ENCODE results near the gene ZC3H18. TPM values are rescaled to one million over a fixed set of nuclear protein-coding genes. Genes with fewer than 3 reads are reported as not detected.

The ZC3H18 gene
- total and polyA plus RNA-seq, 2 of the 4 experiments (the other 2 are of a cell fraction): 3.4 to 21.3 TPM

DNA sequence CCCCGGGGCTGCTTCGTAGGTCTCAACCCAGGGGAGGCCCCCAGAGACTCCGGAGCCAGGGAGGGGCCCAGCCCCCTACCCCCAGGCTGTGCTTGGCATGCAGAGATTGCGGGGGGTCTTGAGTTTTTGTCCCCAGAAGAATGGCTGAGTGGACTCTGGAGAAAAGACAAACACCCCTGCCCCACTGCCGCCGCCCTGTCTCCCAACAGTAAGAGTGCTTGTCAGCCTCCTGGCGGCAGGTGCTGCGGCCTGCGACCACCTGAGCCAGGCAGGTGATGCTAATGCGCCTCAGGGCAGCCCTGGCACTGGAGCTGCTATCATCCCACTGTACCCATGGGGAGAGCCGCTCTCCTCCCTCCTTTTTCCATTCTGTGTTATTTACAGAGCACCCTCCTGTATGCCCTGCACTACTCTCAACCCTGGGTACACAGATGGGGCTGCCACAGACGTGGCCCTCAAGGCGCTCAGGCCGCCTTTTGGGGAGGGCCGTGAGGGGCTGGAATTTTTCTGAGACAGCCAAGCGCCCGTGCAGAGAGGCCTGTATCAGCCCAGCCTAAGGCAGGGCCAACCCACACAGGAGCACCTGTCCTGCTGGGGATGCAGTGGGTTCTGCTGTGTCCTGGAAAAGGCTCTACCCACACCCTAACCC, 65.6 kb downstream of the ZC3H18 start:
- Histone ChIP-seq H2AK9ac (replicated peaks; ENCODE audit: low read depth, low read length, poor library complexity) (peak overlapping the region; percentile 89), H3K4ac (ENCODE audit: low read depth, low read length) (no peak overlapping the region), H2BK120ac (ENCODE audit: low read depth, low read length) (no peak overlapping the region), H3K4me1 (ENCODE audit: control insufficient read depth, insufficient read depth, low read length) (peaks cover 11% of the 10 kb centered on the region), H4K8ac (ENCODE audit: low read depth in 2 of 2, low read length in 2 of 2) (no peak overlapping the region), H3K9me1 (ENCODE audit: insufficient read depth, low read length) (peaks cover 2% of the 10 kb centered on the region; the same call in 1 of the 2 replicates), H3K4me3 (ENCODE audit: insufficient read depth, low read depth, low read length) (no peak overlapping the region), H2BK15ac (ENCODE audit: low read depth, low read length) (no peak overlapping the region), H4K5ac (ENCODE audit: low read depth, low read length) (no peak overlapping the region), H2AK5ac (ENCODE audit: low read depth, low read length) (no peak overlapping the region), H3K79me1 (ENCODE audit: low read depth in 1 of 2, low read length in 2 of 2) (no peaks in the 10 kb centered on the region), H3K18ac (ENCODE audit: low read depth, low read length) (no peak overlapping the region), H4K91ac (ENCODE audit: insufficient read depth, low read depth, low read length) (no peak overlapping the region), H2BK5ac (ENCODE audit: low read depth, low read length, poor library complexity, severe bottlenecking) (no peak overlapping the region), H3K14ac (replicated peaks; ENCODE audit: low read depth, low read length) (no peak overlapping the region), H3K27ac (ENCODE audit: insufficient read depth, low read length) (no peak overlapping the region), H3K23ac (ENCODE audit: low read depth, low read length) (no peak overlapping the region), H2BK20ac (ENCODE audit: low read depth, low read length) (no peak overlapping the region), H3K56ac (ENCODE audit: extremely low read depth, insufficient read depth, low read length) (no peak overlapping the region), H3K4me2 (ENCODE audit: low read depth, low read length) (no peak overlapping the region), H2AFZ (replicated peaks; ENCODE audit: low read length, poor library complexity) (no peak overlapping the region), H3K9ac (ENCODE audit: low read depth, low read length) (no peak overlapping the region), H3K9me3 (ENCODE audit: control insufficient read depth, insufficient read depth, low read length) (no peaks in the 10 kb centered on the region), H4K20me1 (ENCODE audit: insufficient read depth, low read length) (peaks cover 5% of the 10 kb centered on the region; the same call in 1 of the 2 replicates), H3K36me3 (ENCODE audit: control insufficient read depth, insufficient read depth, low read length) (peaks cover 20% of the 10 kb centered on the region), H3K27me3 (ENCODE audit: control insufficient read depth, insufficient read depth, low read length) (peaks cover 27% of the 10 kb centered on the region)
- no TSS peak for BruUV-seq (replicated peaks)
- DNase-seq: no peak
- dilution Hi-C loops (cut with HindIII; ENCODE audit: low sequenced_read_pairs, unreplicated experiment) (no loop called here), intact Hi-C loops (cut with micrococcal nuclease) (no loop called here), in situ Hi-C loops (cut with MboI; ENCODE audit: low sequenced_read_pairs) (no loop called here)
- CTCF ChIA-PET: no interaction called here
- WGBS, 2 experiments (ENCODE audit: extremely low coverage in 2 of 2, insufficient read length in 1 of 2): 89% methylated on average over 5 of the region's 17 CpGs; no CpG with 5 or more reads in 1 of the 2 experiments
- POLR2A ChIA-PET (ENCODE audit: unreplicated experiment): no interaction called here
- ATAC-seq (ENCODE audit: low read depth): no peak
- TF ChIP-seq BHLHE40 (IDR thresholded peaks at IDR 0.05; ENCODE audit: low read depth, low read length) (no peak), MXI1 (IDR thresholded peaks at IDR 0.05; ENCODE audit: borderline replicate concordance, low read depth, low read length) (no peak), FOS (IDR thresholded peaks at IDR 0.05; ENCODE audit: low read depth, low read length) (no peak), CHD1 (IDR thresholded peaks at IDR 0.05; ENCODE audit: low read depth, low read length) (no peak), RCOR1 (IDR thresholded peaks at IDR 0.05; ENCODE audit: insufficient replicate concordance, low read length) (no peak), POLR2A (IDR thresholded peaks at IDR 0.05; ENCODE audit: low read depth, low read length) (no peak), NFE2L2 (IDR thresholded peaks at IDR 0.05; ENCODE audit: low read depth, low read length) (no peak), RFX5 (IDR thresholded peaks at IDR 0.05; ENCODE audit: low read depth, low read length) (no peak)
- TF ChIP-seq, protein P1, sequence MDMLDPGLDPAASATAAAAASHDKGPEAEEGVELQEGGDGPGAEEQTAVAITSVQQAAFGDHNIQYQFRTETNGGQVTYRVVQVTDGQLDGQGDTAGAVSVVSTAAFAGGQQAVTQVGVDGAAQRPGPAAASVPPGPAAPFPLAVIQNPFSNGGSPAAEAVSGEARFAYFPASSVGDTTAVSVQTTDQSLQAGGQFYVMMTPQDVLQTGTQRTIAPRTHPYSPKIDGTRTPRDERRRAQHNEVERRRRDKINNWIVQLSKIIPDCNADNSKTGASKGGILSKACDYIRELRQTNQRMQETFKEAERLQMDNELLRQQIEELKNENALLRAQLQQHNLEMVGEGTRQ (IDR thresholded peaks at IDR 0.05; ENCODE audit: low read depth, low read length): no peak
